PC-3 (cell line): Measurements from ENCODE around the gene CEP126. TPM values are rescaled to one million over a fixed set of nuclear protein-coding genes. Genes with fewer than 3 reads are reported as not detected.

Experiments
- ATAC-seq: fragments of 200-7000 bp; cut with Tn5 transposase; 2 replicates; pipeline ENCODE4 v1.9.1; 2020; ENCODE audit warnings: mild to moderate bottlenecking, moderate library complexity
- BruUV-seq: library from RNA; stranded (reverse); fragments of 400-500 nt; replicated peaks from 2 replicates; lab custom pipeline; 2021; lab: Mats Ljungman, UMichigan
- CTCF ChIA-PET: fragments of 300-600 bp; sonication (Branson Sonifier 250); formaldehyde crosslinking; loops from one replicate; lab custom pipeline; 2022; ENCODE audit warnings: antibody characterized with exemption; lab: Charles Lee
- POLR2A ChIA-PET: fragments of 300-600 bp; sonication (Branson Sonifier 250); formaldehyde crosslinking; loops from one replicate; lab custom pipeline; 2022; ENCODE audit warnings: antibody characterized with exemption; ENCODE audit not compliant: unreplicated experiment; lab: Charles Lee
- DNase-seq: peaks from one replicate; pipeline ENCODE4 v3.0.0-alpha.2; 2015
- H2AFZ ChIP-seq: fragments of 300-600 bp; sonication (generic); 2 replicates; pipeline ENCODE4 v1.6.0; 2016; ENCODE audit warnings: antibody characterized with exemption, low read length
- H3F3A ChIP-seq: fragments of 300-600 bp; sonication (generic); one replicate; pipeline ENCODE4 v1.6.0; 2017; ENCODE audit warnings: antibody characterized with exemption, low read length, control low read depth, mild to moderate bottlenecking; ENCODE audit not compliant: unreplicated experiment
- H3K27ac ChIP-seq: fragments of 300-600 bp; sonication (generic); 2 replicates; pipeline ENCODE4 v1.5.1; 2016; ENCODE audit warnings: mild to moderate bottlenecking, low read length
- H3K27me3 ChIP-seq: fragments of 300-600 bp; sonication (generic); 2 replicates; pipeline ENCODE4 v1.6.1; 2016; ENCODE audit warnings: low read length, mixed read lengths
- H3K36me3 ChIP-seq: fragments of 300-600 bp; sonication (generic); 2 replicates; pipeline ENCODE4 v1.6.1; 2016; ENCODE audit warnings: low read depth, mixed run types, low read length, mixed read lengths
- H3K4me1 ChIP-seq: fragments of 300-600 bp; sonication (generic); 2 replicates; pipeline ENCODE4 v1.5.1; 2016; ENCODE audit warnings: low read length; ENCODE audit not compliant: insufficient read depth
- H3K4me2 ChIP-seq: fragments of 300-600 bp; sonication (generic); 2 replicates; pipeline ENCODE4 v1.6.0; 2016; ENCODE audit warnings: low read length
- H3K4me3 ChIP-seq: fragments of 300-600 bp; sonication (generic); 2 replicates; pipeline ENCODE4 v1.5.1; 2016; ENCODE audit warnings: mild to moderate bottlenecking, low read length, mixed read lengths
- H3K79me2 ChIP-seq: fragments of 300-600 bp; sonication (generic); 2 replicates; pipeline ENCODE4 v1.6.1; 2017; ENCODE audit warnings: low read length, mixed read lengths
- H3K9ac ChIP-seq: fragments of 300-600 bp; sonication (generic); 2 replicates; pipeline ENCODE4 v1.6.0; 2016; ENCODE audit warnings: mild to moderate bottlenecking, low read length
- H3K9me2 ChIP-seq: fragments of 300-600 bp; sonication (generic); replicated peaks from 2 replicates; pipeline ENCODE4 v1.6.1; 2016; ENCODE audit warnings: mixed run types, low read length, mixed read lengths
- H3K9me3 ChIP-seq: fragments of 300-600 bp; sonication (generic); 2 replicates; pipeline ENCODE4 v1.6.1; 2016; ENCODE audit warnings: low read length, mixed read lengths
- H4K20me1 ChIP-seq: fragments of 300-600 bp; sonication (generic); 2 replicates; pipeline ENCODE4 v1.6.1; 2016; ENCODE audit warnings: low read length, mixed read lengths
- EZH2 ChIP-seq: fragments of 300-600 bp; sonication (generic); IDR thresholded peaks from one replicate; pipeline ENCODE4 v1.6.1; 2017; ENCODE audit warnings: antibody characterized with exemption, mild to moderate bottlenecking, low read length; ENCODE audit not compliant: unreplicated experiment
- EZH2phosphoT487 ChIP-seq: fragments of 300-600 bp; sonication (generic); IDR thresholded peaks from 2 replicates; pipeline ENCODE4 v1.6.1; 2018; ENCODE audit warnings: mild to moderate bottlenecking, antibody characterized with exemption, low read length, borderline replicate concordance
- intact Hi-C: fragments of 100-400 bp; cut with micrococcal nuclease; formaldehyde crosslinking; loops from 2 replicates; pipeline ENCODE4 v1.9.0; 2023
- total RNA-seq: library from RNA; depleted of rRNA; stranded (reverse); fragments of >200 nt; gene quantifications from 2 replicates; pipeline ENCODE4 v1.2.3, GENCODE V29; 2014
- TF ChIP-seq, protein P1 (sequence below): fragments of 300-600 bp; sonication (generic); conservative IDR thresholded peaks from 2 replicates; pipeline ENCODE4 v1.5.1; 2017; ENCODE audit warnings: antibody characterized with exemption, low read depth, mild to moderate bottlenecking, low read length

CEP126 gene
- total RNA-seq, 1 experiment from 2014 or later = 2.5 TPM

GRCh38 chr11:101929294-101929915 lies 14.6 kb downstream of the CEP126 start:
- CTCF ChIA-PET = no interaction called here

GRCh38 chr11:101931692-101932091 lies 16.9 kb downstream of the CEP126 start:
- H3F3A ChIP-seq = no peaks in the 10 kb centered on the region
- H4K20me1 ChIP-seq = no peaks in the 10 kb centered on the region

More at GRCh38 chr11:101929294-101929915, 14.6 kb downstream of the CEP126 start:
- Histone ChIP-seq H3K4me1 (no peaks in the 10 kb centered on the region), H3K4me2 (no peak overlapping the region), H3K9me2 (no peaks in the 10 kb centered on the region), H3F3A (no peaks in the 10 kb centered on the region), H3K27ac (no peak overlapping the region), H3K4me3 (no peak overlapping the region), H3K9me3 (no peaks in the 10 kb centered on the region), H3K9ac (no peak overlapping the region), H3K79me2 (no peaks in the 10 kb centered on the region), H3K36me3 (no peaks in the 10 kb centered on the region), H3K27me3 (no peaks in the 10 kb centered on the region), H4K20me1 (no peaks in the 10 kb centered on the region), H2AFZ (no peak overlapping the region)
- no TSS peak for BruUV-seq
- DNase-seq = no peak
- TF ChIP-seq, protein P1, sequence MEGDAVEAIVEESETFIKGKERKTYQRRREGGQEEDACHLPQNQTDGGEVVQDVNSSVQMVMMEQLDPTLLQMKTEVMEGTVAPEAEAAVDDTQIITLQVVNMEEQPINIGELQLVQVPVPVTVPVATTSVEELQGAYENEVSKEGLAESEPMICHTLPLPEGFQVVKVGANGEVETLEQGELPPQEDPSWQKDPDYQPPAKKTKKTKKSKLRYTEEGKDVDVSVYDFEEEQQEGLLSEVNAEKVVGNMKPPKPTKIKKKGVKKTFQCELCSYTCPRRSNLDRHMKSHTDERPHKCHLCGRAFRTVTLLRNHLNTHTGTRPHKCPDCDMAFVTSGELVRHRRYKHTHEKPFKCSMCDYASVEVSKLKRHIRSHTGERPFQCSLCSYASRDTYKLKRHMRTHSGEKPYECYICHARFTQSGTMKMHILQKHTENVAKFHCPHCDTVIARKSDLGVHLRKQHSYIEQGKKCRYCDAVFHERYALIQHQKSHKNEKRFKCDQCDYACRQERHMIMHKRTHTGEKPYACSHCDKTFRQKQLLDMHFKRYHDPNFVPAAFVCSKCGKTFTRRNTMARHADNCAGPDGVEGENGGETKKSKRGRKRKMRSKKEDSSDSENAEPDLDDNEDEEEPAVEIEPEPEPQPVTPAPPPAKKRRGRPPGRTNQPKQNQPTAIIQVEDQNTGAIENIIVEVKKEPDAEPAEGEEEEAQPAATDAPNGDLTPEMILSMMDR = no peak
- TF ChIP-seq EZH2phosphoT487 (no peak), EZH2 (no peak)
- POLR2A ChIA-PET = no interaction called here
- intact Hi-C loops = no loop called here
- no peak for ATAC-seq

More at GRCh38 chr11:101931692-101932091, 16.9 kb downstream of the CEP126 start:
- intact Hi-C loops = loop anchor here (5.0 kb wide), 1 partner anchor 41 kb away; no protein-coding TSS in a partner anchor
- CTCF ChIA-PET = interaction anchor here (0.6 kb wide), 1 partner anchor 15 kb away, joined by 8 read pairs; no protein-coding TSS in a partner anchor
- ATAC-seq (no peak), DNase-seq (no peak)
- Histone ChIP-seq H3K9me2 (no peaks in the 10 kb centered on the region), H3K4me2 (no peak overlapping the region), H3K79me2 (no peaks in the 10 kb centered on the region), H3K27ac (no peak overlapping the region), H3K4me1 (no peaks in the 10 kb centered on the region), H3K36me3 (no peaks in the 10 kb centered on the region), H2AFZ (no peak overlapping the region), H3K27me3 (no peaks in the 10 kb centered on the region), H3K4me3 (no peak overlapping the region), H3K9me3 (no peaks in the 10 kb centered on the region), H3K9ac (no peak overlapping the region)
- POLR2A ChIA-PET = no interaction called here
- no TSS peak for BruUV-seq
- TF ChIP-seq EZH2 = no peak
- TF ChIP-seq EZH2phosphoT487 = no peak
- TF ChIP-seq, protein P1 = no peak
